OCI-LY3 (cell line): ENCODE data around the gene DOP1A.

Experiments used
- H2AFZ ChIP-seq: fragments of 200-600, 300-600 bp; shearing (Covaris generic); 2 replicates; pipeline ENCODE4 v1.6.0; 2014; ENCODE audit warnings: antibody characterized with exemption, low read depth, low read length
- H3K27ac ChIP-seq: fragments of 200-600, 300-600 bp; sonication (generic); 2 replicates; pipeline ENCODE4 v1.5.1; 2014; ENCODE audit warnings: mild to moderate bottlenecking, low read length, moderate library complexity, mixed read lengths
- H3K27me3 ChIP-seq: fragments of 200-600, 300-600 bp; sonication (generic); 2 replicates; pipeline ENCODE4 v1.6.1; 2014; ENCODE audit warnings: low read depth, low read length, mixed read lengths
- H3K36me3 ChIP-seq: fragments of 200-600, 300-600 bp; sonication (generic); replicated peaks from 2 replicates; pipeline ENCODE3; 2014; ENCODE audit warnings: low read depth, low read length, mixed read lengths
- H3K4me1 ChIP-seq: fragments of 300-600, 200-600 bp; sonication (generic); 2 replicates; pipeline ENCODE4 v1.6.1; 2014; ENCODE audit warnings: low read length, mixed read lengths
- H3K4me2 ChIP-seq: fragments of 200-600, 300-600 bp; sonication (generic); 2 replicates; pipeline ENCODE4 v1.6.1; 2014; ENCODE audit warnings: low read length, mixed read lengths
- H3K4me3 ChIP-seq: fragments of 300-600, 200-600 bp; sonication (generic); 2 replicates; pipeline ENCODE4 v1.5.1; 2014; ENCODE audit warnings: antibody characterized with exemption, mild to moderate bottlenecking, low read length, moderate library complexity
- H3K79me2 ChIP-seq: fragments of 300-600, 200-600 bp; shearing (Covaris generic); 2 replicates; pipeline ENCODE4 v1.6.1; 2014; ENCODE audit warnings: mild to moderate bottlenecking, low read length, mixed read lengths
- H3K9ac ChIP-seq: fragments of 300-600, 200-600 bp; shearing (Covaris generic); 2 replicates; pipeline ENCODE4 v1.6.0; 2014; ENCODE audit warnings: mild to moderate bottlenecking, low read length, moderate library complexity
- H3K9me3 ChIP-seq: fragments of 200-600, 300-600 bp; shearing (Covaris generic); 2 replicates; pipeline ENCODE4 v1.6.1; 2014; ENCODE audit warnings: low read length, mixed read lengths; ENCODE audit not compliant: insufficient read depth
- H4K20me1 ChIP-seq: fragments of 200-600, 300-600 bp; sonication (generic); 2 replicates; pipeline ENCODE4 v1.6.1; 2016; ENCODE audit warnings: low read length, mixed read lengths; ENCODE audit not compliant: insufficient read depth
- EZH2phosphoT487 ChIP-seq: fragments of 200-600 bp; shearing (Covaris generic); IDR thresholded peaks from 2 replicates; pipeline ENCODE4 v1.6.1; 2018; ENCODE audit warnings: antibody characterized with exemption, mixed run types, low read depth
- TF ChIP-seq, protein P1 (sequence below): fragments of 200-600, 300-600 bp; sonication (generic); IDR thresholded peaks from 2 replicates; pipeline ENCODE4 v1.5.1; 2014; ENCODE audit warnings: antibody characterized with exemption, low read length, low read depth

Gene DOP1A

DNA sequence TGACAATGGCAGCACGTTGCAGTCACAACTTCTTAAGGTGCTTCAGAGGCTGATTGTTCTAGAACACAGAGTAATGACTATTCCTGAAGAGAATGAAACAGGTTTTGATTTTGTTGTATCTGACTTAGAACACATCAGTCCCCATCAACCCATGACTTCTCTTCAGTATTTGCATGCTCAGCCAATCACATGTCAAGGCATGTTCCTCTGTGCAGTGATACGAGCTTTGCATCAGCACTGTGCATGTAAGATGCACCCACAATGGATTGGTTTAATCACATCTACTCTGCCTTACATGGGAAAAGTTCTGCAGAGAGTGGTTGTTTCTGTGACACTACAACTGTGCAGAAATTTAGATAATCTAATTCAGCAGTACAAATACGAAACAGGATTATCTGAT is 71.3 kb downstream of the DOP1A start:
- Histone ChIP-seq H3K36me3 (peaks cover 50% of the 10 kb centered on the region), H3K4me3 (no peak overlapping the region), H3K9me3 (no peaks in the 10 kb centered on the region), H3K4me1 (peaks cover 7% of the 10 kb centered on the region; the same call in 1 of the 2 replicates), H3K4me2 (no peak overlapping the region), H3K9ac (no peak overlapping the region), H4K20me1 (no peaks in the 10 kb centered on the region), H3K27me3 (no peaks in the 10 kb centered on the region), H2AFZ (no peak overlapping the region), H3K79me2 (no peaks in the 10 kb centered on the region), H3K27ac (no peak overlapping the region)
- no peak for TF ChIP-seq EZH2phosphoT487
- TF ChIP-seq, protein P1, sequence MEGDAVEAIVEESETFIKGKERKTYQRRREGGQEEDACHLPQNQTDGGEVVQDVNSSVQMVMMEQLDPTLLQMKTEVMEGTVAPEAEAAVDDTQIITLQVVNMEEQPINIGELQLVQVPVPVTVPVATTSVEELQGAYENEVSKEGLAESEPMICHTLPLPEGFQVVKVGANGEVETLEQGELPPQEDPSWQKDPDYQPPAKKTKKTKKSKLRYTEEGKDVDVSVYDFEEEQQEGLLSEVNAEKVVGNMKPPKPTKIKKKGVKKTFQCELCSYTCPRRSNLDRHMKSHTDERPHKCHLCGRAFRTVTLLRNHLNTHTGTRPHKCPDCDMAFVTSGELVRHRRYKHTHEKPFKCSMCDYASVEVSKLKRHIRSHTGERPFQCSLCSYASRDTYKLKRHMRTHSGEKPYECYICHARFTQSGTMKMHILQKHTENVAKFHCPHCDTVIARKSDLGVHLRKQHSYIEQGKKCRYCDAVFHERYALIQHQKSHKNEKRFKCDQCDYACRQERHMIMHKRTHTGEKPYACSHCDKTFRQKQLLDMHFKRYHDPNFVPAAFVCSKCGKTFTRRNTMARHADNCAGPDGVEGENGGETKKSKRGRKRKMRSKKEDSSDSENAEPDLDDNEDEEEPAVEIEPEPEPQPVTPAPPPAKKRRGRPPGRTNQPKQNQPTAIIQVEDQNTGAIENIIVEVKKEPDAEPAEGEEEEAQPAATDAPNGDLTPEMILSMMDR: no peak

DNA sequence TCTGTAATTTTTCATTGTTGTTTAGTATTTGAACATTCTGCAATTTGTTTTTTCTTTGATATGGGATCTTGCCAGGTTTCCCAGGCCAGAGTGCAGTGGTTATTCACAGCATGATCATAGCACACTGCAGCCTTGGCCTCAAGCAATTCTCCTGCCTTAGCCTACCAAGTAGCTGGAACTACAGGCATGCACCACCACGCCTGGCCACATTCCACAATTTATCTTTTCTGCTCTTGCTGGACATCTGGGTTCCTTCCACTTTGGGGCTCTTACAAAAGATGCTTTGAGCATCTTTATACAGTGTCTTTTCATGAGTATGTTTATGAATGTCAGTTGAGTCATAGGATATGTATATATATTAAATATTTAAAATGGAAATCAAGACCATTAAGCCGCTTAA is 83.6 kb downstream of the DOP1A start:
- TF ChIP-seq EZH2phosphoT487: no peak
- TF ChIP-seq, protein P1: no peak
- Histone ChIP-seq H3K79me2 (no peaks in the 10 kb centered on the region), H2AFZ (no peak overlapping the region), H3K9me3 (no peaks in the 10 kb centered on the region), H3K9ac (no peak overlapping the region), H3K4me1 (no peaks in the 10 kb centered on the region), H3K4me2 (no peak overlapping the region), H3K4me3 (no peak overlapping the region), H4K20me1 (no peaks in the 10 kb centered on the region), H3K27ac (no peak overlapping the region), H3K36me3 (peaks cover 30% of the 10 kb centered on the region), H3K27me3 (no peaks in the 10 kb centered on the region)

DNA sequence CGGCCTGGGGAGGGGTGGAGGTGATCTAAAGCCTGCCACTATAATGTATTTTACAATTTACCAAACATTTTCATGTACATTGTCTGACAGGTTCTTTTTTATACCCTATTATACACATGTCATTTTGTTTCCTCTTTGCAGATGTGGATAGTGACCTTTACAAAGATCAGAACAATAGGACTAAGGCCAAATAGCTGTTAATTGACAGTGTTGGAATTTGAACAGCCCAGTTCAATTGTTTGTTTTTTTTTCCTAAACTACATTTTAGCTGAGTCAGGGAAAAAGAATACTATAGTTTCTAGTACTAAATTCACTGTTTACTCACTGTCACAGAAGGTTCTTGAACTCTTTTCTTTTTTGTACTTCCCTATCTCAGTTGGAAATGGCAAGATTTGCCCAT is 85.4 kb downstream of the DOP1A start:
- Histone ChIP-seq H3K27me3 (no peaks in the 10 kb centered on the region), H4K20me1 (no peaks in the 10 kb centered on the region), H3K4me3 (no peak overlapping the region), H3K4me1 (no peaks in the 10 kb centered on the region), H3K4me2 (no peak overlapping the region), H3K9ac (no peak overlapping the region), H3K9me3 (no peaks in the 10 kb centered on the region), H3K79me2 (no peaks in the 10 kb centered on the region), H2AFZ (no peak overlapping the region), H3K27ac (no peak overlapping the region), H3K36me3 (peaks cover 29% of the 10 kb centered on the region)
- no peak for TF ChIP-seq EZH2phosphoT487
- TF ChIP-seq, protein P1: no peak

DNA sequence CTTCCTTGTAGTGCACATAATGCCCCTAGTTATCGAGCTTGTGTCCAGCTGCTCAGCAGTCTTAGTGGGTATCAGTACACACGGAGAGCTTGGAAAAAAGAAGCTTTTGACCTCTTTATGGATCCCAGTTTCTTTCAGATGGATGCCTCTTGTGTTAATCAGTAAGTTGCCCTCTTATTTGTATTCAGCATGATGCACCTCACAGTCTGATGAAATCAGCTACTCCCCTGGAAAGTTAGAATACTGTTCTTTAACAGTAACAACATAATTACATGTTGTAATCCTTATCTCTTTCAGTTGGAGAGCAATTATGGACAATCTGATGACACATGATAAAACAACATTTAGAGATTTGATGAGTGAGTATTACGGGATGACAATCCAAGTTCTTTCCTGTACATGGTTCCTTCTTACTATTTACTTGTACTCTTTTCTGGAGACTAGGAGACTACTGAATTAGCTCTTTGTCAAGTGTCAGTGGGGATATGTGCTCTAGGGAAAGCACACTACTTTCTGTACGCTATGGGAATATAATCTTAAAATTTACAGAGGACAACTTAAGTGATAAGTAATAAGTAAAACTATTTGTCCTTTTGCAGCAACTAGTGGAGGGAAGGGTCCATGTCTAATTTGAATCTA is 86.5 kb downstream of the DOP1A start:
- H3K4me3 ChIP-seq: no peak overlapping the region
- no peaks in the 10 kb centered on the region for H3K79me2 ChIP-seq
- no peaks in the 10 kb centered on the region for H3K9me3 ChIP-seq
- H3K4me1 ChIP-seq: no peaks in the 10 kb centered on the region
- H3K36me3 ChIP-seq: peaks cover 32% of the 10 kb centered on the region
- H3K27ac ChIP-seq: no peak overlapping the region
- no peaks in the 10 kb centered on the region for H3K27me3 ChIP-seq
- no peak overlapping the region for H3K9ac ChIP-seq
- H2AFZ ChIP-seq: no peak overlapping the region
- H3K4me2 ChIP-seq: no peak overlapping the region
- TF ChIP-seq EZH2phosphoT487: no peak
- TF ChIP-seq, protein P1: no peak
- H4K20me1 ChIP-seq: no peaks in the 10 kb centered on the region
